HG02571 (cell line): Measurements from ENCODE around the gene DYNC2H1.

Source experiments
- ATAC-seq: cut with Tn5 transposase; IDR thresholded peaks from one replicate; pipeline ENCODE4 v1.9.1; 2021; ENCODE audit warnings: mild to moderate bottlenecking, moderate library complexity; ENCODE audit not compliant: unreplicated experiment

DYNC2H1 gene

DNA sequence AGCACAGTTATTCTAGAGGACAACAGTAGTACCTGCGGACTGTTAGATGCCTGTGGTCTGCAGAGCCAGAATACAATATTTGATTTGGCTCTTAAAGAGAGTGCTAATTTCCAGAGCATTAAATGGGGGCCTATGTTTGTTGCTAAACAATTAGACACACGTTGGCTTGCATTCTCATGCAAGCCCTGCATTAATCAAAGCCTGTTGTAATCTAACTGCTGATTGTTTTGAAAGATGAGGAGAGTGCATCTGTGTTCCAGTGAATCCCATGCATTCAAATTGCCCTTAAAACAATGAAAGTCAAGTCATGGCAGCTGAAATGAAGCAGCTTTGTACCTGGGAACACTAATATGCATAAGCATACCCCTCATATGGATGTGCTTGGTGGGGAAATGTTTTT lies 419.4 kb downstream of the DYNC2H1 start:
- no peak for ATAC-seq

DNA sequence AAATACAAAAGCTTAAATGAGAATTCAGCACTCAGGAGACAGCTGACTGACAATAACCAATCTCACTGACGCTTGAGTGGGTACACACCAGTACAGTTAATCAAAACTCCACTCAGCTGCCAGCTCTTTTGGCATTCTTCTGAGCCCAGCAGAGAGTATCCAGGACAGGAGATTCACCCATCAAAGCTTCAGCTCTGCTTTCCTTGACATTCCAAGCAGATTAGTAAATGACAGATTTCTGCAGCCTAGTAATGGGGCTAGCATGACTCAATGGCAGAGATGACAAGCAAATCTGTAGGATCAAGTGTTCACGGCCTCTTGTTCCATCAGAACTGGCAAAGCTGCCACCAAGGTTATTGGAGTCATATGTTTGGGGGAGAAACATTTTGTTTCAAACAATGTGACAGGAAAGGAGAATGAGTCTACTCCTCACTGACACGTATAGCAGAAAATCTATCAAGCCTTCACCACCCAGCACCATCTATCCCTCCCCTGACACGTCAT lies 420.0 kb downstream of the DYNC2H1 start:
- no peak for ATAC-seq
